Effector CD8-positive, alpha-beta T cell (primary cell): ENCODE data around the gene MIX23.
"Not testable (repeated sequence)": the region's sequence is repeated elsewhere in the genome, so short reads cannot be mapped to it uniquely, and the experiment has no call there.

Experiments used
- DNase-seq: peaks from one replicate; lab custom pipeline; 2025; lab: John Stamatoyannopoulos, UW

MIX23 gene

GRCh38 chr3:122392868-122393844 is 10.1 kb upstream of the MIX23 start:
- DNase-seq: no peak

- no peak for DNase-seq
Observed at GRCh38 chr3:122391681-122392446, 8.8 kb upstream of the MIX23 start.

GRCh38 chr3:122390665-122391064 is 7.6 kb upstream of the MIX23 start:
- DNase-seq: no peak

GRCh38 chr3:122389892-122390291 is 6.9 kb upstream of the MIX23 start:
- no peak for DNase-seq

GRCh38 chr3:122389197-122389596 is 6.2 kb upstream of the MIX23 start:
- no peak for DNase-seq

GRCh38 chr3:122387709-122388108 is 4.7 kb upstream of the MIX23 start:
- no peak for DNase-seq

GRCh38 chr3:122383771-122384697 is 1.0 kb upstream of the MIX23 start, which contains the start of gene FAM162A:
TSS of gene FAM162A (plus strand) at chr3:122384182. CDS start at chr3:122384266, 84 bp downstream.
- DNase-seq: peak; percentile 87

- DNase-seq: no peak
Observed at GRCh38 chr3:122377975-122378374, 5.1 kb downstream of the MIX23 start.

GRCh38 chr3:122374034-122374433 is 9.0 kb downstream of the MIX23 start:
- no peak for DNase-seq

GRCh38 chr3:122366379-122366749 is 16.7 kb downstream of the MIX23 start:
- DNase-seq: no peak

GRCh38 chr3:122365582-122366378 is 17.3 kb downstream of the MIX23 start:
- not testable (repeated sequence) for DNase-seq

- DNase-seq: no peak
Observed at GRCh38 chr3:122365073-122365472, 18.0 kb downstream of the MIX23 start.

GRCh38 chr3:122364490-122364889 is 18.5 kb downstream of the MIX23 start:
- no peak for DNase-seq

GRCh38 chr3:122362026-122362425 is 21.0 kb downstream of the MIX23 start:
- no peak for DNase-seq

- no peak for DNase-seq
Observed at GRCh38 chr3:122358703-122359032, 24.4 kb downstream of the MIX23 start.

GRCh38 chr3:122357828-122358702 is 25.0 kb downstream of the MIX23 start:
- DNase-seq: no peak

- DNase-seq: peak; percentile 1
Observed at GRCh38 chr3:122356402-122356801, 26.6 kb downstream of the MIX23 start.

- DNase-seq: no peak
Observed at GRCh38 chr3:122355612-122356011, 27.4 kb downstream of the MIX23 start.

- DNase-seq: no peak
Observed at GRCh38 chr3:122353893-122354401, 29.1 kb downstream of the MIX23 start.

GRCh38 chr3:122353215-122353614 is 29.8 kb downstream of the MIX23 start:
- DNase-seq: no peak
